ENCODE measurements around the gene C16orf87. TPM values are rescaled to one million over a fixed set of nuclear protein-coding genes. Genes with fewer than 3 reads are reported as not detected.

C16orf87 gene
- total RNA-seq, 1 experiment from 2014 or later, result 8.7 TPM

DNA sequence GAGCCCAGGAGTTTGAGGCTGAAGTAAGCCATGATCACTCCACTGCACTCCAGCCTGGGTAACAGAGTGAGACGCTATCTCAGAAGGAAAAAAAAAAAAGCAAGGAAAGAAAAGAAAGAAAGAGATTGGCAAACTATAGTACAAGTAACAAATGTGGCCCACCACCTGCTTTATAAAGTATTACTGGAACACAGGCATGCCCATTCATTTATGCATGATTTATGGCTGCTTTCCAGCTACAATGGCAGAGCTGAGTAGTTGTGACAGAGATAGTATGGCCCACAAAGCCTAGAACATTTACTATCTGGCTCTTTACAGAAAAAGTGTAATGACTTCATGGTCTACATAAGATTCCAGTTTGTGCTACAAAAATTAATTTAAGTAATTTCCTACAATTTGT, 23.6 kb downstream of the C16orf87 start:
- no peak overlapping the region for H3K4me3 ChIP-seq (ENCODE audit: low read depth in 2 of 2, low read length in 2 of 2)
- in situ Hi-C loops (cut with HindIII; ENCODE audit: low pct_unique_long_range_greater_than_20kb, low sequenced_read_pairs), result no loop called here
- BruUV-seq (replicated peaks), result no TSS peak
- POLR2A ChIA-PET, result no interaction called here
- no peak overlapping the region for H3K27ac ChIP-seq (ENCODE audit: low read length)
- CTCF ChIA-PET, result no interaction called here
- no peaks in the 10 kb centered on the region for H3K36me3 ChIP-seq (ENCODE audit: control insufficient read depth, insufficient read depth, low read length)
- H3K9me3 ChIP-seq (ENCODE audit: control insufficient read depth, insufficient read depth, low read depth, low read length), result no peaks in the 10 kb centered on the region
- TF ChIP-seq TCF7L2 (IDR thresholded peaks at IDR 0.05; ENCODE audit: low read depth, low read length) (no peak), SIN3A (IDR thresholded peaks at IDR 0.05; ENCODE audit: borderline replicate concordance, insufficient read depth, low read depth, low read length) (no peak), REST (IDR thresholded peaks at IDR 0.05; ENCODE audit: insufficient read depth in 1 of 2, low read depth in 2 of 2, low read length in 1 of 2) (no peak), POLR2AphosphoS5 (IDR thresholded peaks at IDR 0.05; ENCODE audit: low read depth, low read length) (no peak)
- TF ChIP-seq, protein P1, sequence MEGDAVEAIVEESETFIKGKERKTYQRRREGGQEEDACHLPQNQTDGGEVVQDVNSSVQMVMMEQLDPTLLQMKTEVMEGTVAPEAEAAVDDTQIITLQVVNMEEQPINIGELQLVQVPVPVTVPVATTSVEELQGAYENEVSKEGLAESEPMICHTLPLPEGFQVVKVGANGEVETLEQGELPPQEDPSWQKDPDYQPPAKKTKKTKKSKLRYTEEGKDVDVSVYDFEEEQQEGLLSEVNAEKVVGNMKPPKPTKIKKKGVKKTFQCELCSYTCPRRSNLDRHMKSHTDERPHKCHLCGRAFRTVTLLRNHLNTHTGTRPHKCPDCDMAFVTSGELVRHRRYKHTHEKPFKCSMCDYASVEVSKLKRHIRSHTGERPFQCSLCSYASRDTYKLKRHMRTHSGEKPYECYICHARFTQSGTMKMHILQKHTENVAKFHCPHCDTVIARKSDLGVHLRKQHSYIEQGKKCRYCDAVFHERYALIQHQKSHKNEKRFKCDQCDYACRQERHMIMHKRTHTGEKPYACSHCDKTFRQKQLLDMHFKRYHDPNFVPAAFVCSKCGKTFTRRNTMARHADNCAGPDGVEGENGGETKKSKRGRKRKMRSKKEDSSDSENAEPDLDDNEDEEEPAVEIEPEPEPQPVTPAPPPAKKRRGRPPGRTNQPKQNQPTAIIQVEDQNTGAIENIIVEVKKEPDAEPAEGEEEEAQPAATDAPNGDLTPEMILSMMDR (IDR thresholded peaks at IDR 0.05), result no peak
- H3K4me1 ChIP-seq (ENCODE audit: control insufficient read depth, insufficient read depth, low read length), result no peaks in the 10 kb centered on the region; the same call in 1 of the 2 replicates
- H3K27me3 ChIP-seq (ENCODE audit: control insufficient read depth, insufficient read depth, low read length), result no peaks in the 10 kb centered on the region
- no peak for DNase-seq (ENCODE audit: low read depth, low spot score)
- intact Hi-C loops (cut with micrococcal nuclease; ENCODE audit: unreplicated experiment), result no loop called here
- ATAC-seq, result no peak

GRCh38 chr16:46803373-46803772, 27.6 kb downstream of the C16orf87 start:
- no peaks in the 10 kb centered on the region for H3K27me3 ChIP-seq (ENCODE audit: control insufficient read depth, insufficient read depth, low read length)
- CTCF ChIA-PET, result no interaction called here
- no peaks in the 10 kb centered on the region for H3K4me1 ChIP-seq (ENCODE audit: control insufficient read depth, insufficient read depth, low read length)

More at GRCh38 chr16:46803373-46803772, 27.6 kb downstream of the C16orf87 start:
- POLR2A ChIA-PET, result no interaction called here
- Histone ChIP-seq H3K9me3 (ENCODE audit: control insufficient read depth, insufficient read depth, low read depth, low read length) (no peaks in the 10 kb centered on the region), H3K27ac (ENCODE audit: low read length) (no peak overlapping the region), H3K4me3 (ENCODE audit: low read depth in 2 of 2, low read length in 2 of 2) (no peak overlapping the region), H3K36me3 (ENCODE audit: control insufficient read depth, insufficient read depth, low read length) (no peaks in the 10 kb centered on the region; the same call in 1 of the 2 replicates)
- BruUV-seq (replicated peaks), result no TSS peak
- no peak for DNase-seq (ENCODE audit: low read depth, low spot score)
- in situ Hi-C loops (cut with HindIII; ENCODE audit: low pct_unique_long_range_greater_than_20kb, low sequenced_read_pairs), result no loop called here
- TF ChIP-seq, protein P1 (IDR thresholded peaks at IDR 0.05), result no peak
- TF ChIP-seq SIN3A (IDR thresholded peaks at IDR 0.05; ENCODE audit: borderline replicate concordance, insufficient read depth, low read depth, low read length) (no peak), REST (IDR thresholded peaks at IDR 0.05; ENCODE audit: insufficient read depth in 1 of 2, low read depth in 2 of 2, low read length in 1 of 2) (no peak), TCF7L2 (IDR thresholded peaks at IDR 0.05; ENCODE audit: low read depth, low read length) (no peak), POLR2AphosphoS5 (IDR thresholded peaks at IDR 0.05; ENCODE audit: low read depth, low read length) (no peak)
- ATAC-seq, result no peak
- intact Hi-C loops (cut with micrococcal nuclease; ENCODE audit: unreplicated experiment), result loop anchor here (5.0 kb wide), 1 partner anchor 131 kb away; no protein-coding TSS in a partner anchor

All from Panc1 (cell line).